GM23338 (cell line): ENCODE measurements around the gene DMTF1.

Source experiments
- CREB1 ChIP-seq: fragments of 250-450 bp; sonication (Bioruptor Pico); IDR thresholded peaks from 2 replicates; pipeline ENCODE4 v1.5.0; 2020; ENCODE audit warnings: low read depth, mild to moderate bottlenecking, moderate library complexity
- ETS1 ChIP-seq: IDR thresholded peaks from 2 replicates; pipeline ENCODE4 v1.6.1; 2016; ENCODE audit warnings: antibody characterized with exemption
- EZH2 ChIP-seq: fragments of 200-600 bp; sonication (generic); IDR thresholded peaks from one replicate; pipeline ENCODE4 v1.8.0; 2017; ENCODE audit warnings: antibody characterized with exemption, mild to moderate bottlenecking, low read depth; ENCODE audit not compliant: unreplicated experiment
- EZH2phosphoT487 ChIP-seq: fragments of 200-600 bp; sonication (generic); IDR thresholded peaks from one replicate; pipeline ENCODE4 v1.8.1; 2018; ENCODE audit warnings: antibody characterized with exemption; ENCODE audit not compliant: unreplicated experiment
- JUNB ChIP-seq: IDR thresholded peaks from one replicate; pipeline ENCODE4 v1.6.1; 2016; ENCODE audit warnings: antibody characterized with exemption; ENCODE audit not compliant: unreplicated experiment
- NANOG ChIP-seq: IDR thresholded peaks from 2 replicates; pipeline ENCODE4 v1.6.1; 2016; ENCODE audit warnings: antibody characterized with exemption, borderline replicate concordance
- POLR2AphosphoS5 ChIP-seq: IDR thresholded peaks from 2 replicates; pipeline ENCODE4 v1.6.1; 2016; ENCODE audit warnings: antibody characterized with exemption, low read depth
- REST ChIP-seq: IDR thresholded peaks from one replicate; pipeline ENCODE4 v1.6.1; 2018; ENCODE audit warnings: antibody characterized with exemption; ENCODE audit not compliant: unreplicated experiment
- STAT1 ChIP-seq: IDR thresholded peaks from one replicate; pipeline ENCODE4 v1.6.1; 2016; ENCODE audit warnings: antibody characterized with exemption; ENCODE audit not compliant: unreplicated experiment
- ZNF114 ChIP-seq: fragments of 250-450 bp; sonication (Bioruptor Pico); IDR thresholded peaks from 2 replicates; pipeline ENCODE4 v1.5.0; 2020; ENCODE audit warnings: mild to moderate bottlenecking, moderate library complexity
- ZNF331 ChIP-seq: fragments of 250-450 bp; sonication (Bioruptor Pico); IDR thresholded peaks from 2 replicates; pipeline ENCODE4 v1.5.0; 2020; ENCODE audit warnings: low read depth, mild to moderate bottlenecking, moderate library complexity
- ZNF462 ChIP-seq: fragments of 250-450 bp; sonication (Bioruptor Pico); IDR thresholded peaks from 2 replicates; pipeline ENCODE4 v1.5.0; 2020; ENCODE audit warnings: mild to moderate bottlenecking, moderate library complexity
- TF ChIP-seq, protein P1 (sequence below), 2 experiments: fragments of 200-600 bp in 1 of 2; sonication (generic) in 1 of 2; conservative IDR thresholded peaks; 2 replicates each; pipeline versions ENCODE4 v1.5.1 to v1.6.1; 2016 to 2017; ENCODE audit warnings: antibody characterized with exemption in 2 of 2, low read depth in 2 of 2, mild to moderate bottlenecking in 2 of 2, moderate library complexity in 1 of 2

- TF ChIP-seq, protein P1, sequence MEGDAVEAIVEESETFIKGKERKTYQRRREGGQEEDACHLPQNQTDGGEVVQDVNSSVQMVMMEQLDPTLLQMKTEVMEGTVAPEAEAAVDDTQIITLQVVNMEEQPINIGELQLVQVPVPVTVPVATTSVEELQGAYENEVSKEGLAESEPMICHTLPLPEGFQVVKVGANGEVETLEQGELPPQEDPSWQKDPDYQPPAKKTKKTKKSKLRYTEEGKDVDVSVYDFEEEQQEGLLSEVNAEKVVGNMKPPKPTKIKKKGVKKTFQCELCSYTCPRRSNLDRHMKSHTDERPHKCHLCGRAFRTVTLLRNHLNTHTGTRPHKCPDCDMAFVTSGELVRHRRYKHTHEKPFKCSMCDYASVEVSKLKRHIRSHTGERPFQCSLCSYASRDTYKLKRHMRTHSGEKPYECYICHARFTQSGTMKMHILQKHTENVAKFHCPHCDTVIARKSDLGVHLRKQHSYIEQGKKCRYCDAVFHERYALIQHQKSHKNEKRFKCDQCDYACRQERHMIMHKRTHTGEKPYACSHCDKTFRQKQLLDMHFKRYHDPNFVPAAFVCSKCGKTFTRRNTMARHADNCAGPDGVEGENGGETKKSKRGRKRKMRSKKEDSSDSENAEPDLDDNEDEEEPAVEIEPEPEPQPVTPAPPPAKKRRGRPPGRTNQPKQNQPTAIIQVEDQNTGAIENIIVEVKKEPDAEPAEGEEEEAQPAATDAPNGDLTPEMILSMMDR (conservative IDR thresholded peaks at IDR 0.05; ENCODE audit: low read depth in 2 of 2), result no peak
- no peak for TF ChIP-seq EZH2
- no peak for TF ChIP-seq REST
- TF ChIP-seq CREB1 (CRISPR knock-in tag), result no peak
- TF ChIP-seq ETS1, result no peak
- no peak for TF ChIP-seq EZH2phosphoT487
- no peak for TF ChIP-seq POLR2AphosphoS5
- no peak for TF ChIP-seq ZNF331
- no peak for TF ChIP-seq ZNF114 (CRISPR knock-in tag)
- TF ChIP-seq STAT1, result no peak
- TF ChIP-seq JUNB, result no peak
- TF ChIP-seq NANOG, result no peak
- TF ChIP-seq ZNF462 (CRISPR knock-in tag), result no peak
Measured at GRCh38 chr7:87116315-87116714, 35.9 kb upstream of the DMTF1 start.
